ENCODE results near the gene NRDE2.

The NRDE2 gene, protein sequence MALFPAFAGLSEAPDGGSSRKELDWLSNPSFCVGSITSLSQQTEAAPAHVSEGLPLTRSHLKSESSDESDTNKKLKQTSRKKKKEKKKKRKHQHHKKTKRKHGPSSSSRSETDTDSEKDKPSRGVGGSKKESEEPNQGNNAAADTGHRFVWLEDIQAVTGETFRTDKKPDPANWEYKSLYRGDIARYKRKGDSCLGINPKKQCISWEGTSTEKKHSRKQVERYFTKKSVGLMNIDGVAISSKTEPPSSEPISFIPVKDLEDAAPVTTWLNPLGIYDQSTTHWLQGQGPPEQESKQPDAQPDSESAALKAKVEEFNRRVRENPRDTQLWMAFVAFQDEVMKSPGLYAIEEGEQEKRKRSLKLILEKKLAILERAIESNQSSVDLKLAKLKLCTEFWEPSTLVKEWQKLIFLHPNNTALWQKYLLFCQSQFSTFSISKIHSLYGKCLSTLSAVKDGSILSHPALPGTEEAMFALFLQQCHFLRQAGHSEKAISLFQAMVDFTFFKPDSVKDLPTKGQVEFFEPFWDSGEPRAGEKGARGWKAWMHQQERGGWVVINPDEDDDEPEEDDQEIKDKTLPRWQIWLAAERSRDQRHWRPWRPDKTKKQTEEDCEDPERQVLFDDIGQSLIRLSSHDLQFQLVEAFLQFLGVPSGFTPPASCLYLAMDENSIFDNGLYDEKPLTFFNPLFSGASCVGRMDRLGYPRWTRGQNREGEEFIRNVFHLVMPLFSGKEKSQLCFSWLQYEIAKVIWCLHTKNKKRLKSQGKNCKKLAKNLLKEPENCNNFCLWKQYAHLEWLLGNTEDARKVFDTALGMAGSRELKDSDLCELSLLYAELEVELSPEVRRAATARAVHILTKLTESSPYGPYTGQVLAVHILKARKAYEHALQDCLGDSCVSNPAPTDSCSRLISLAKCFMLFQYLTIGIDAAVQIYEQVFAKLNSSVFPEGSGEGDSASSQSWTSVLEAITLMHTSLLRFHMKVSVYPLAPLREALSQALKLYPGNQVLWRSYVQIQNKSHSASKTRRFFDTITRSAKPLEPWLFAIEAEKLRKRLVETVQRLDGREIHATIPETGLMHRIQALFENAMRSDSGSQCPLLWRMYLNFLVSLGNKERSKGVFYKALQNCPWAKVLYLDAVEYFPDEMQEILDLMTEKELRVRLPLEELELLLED

DNA sequence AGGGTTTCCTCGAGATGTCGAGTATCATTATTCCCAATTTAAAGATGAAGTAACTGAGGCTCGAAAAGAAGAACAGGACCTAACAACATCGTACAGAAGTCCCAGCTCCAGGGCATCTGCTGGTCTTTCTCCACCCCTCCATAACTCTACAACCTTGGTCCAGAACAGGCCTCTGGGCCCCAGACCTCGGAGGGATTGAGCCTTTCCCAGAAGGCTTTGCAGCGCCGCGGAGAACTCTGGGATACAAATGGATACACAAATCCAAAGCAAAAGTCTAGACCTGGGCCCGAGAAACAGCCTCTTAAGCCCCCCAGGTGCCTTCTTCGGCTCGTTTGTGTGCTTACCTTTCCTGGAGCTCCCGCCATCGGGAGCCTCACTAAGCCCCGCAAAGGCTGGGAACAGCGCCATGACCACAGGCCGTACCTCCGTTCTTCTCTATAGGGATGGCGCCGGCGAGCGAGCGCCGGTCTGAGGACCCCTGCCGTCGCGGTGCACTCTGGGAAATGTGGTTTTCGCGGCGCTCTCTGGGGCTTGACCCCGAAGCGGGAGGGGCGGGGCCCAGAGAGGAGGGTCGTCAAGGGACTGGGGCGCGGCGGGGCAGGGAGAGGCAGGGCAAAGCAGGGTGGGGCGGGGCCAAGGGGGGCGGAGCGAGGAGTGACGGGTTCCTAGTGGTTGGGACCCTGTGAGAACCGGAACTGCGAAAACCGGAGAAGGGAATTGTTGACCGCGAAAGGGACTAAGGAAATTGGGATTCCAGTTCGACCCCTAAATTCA lies at the start of gene NRDE2:
TSS of gene NRDE2 (minus strand) at position 445 of the 774 bp plus-strand sequence. CDS start at position 408, 37 bp downstream.
- peak within 1 kb of the TSS; percentile 64 for H3K4me3 ChIP-seq (ENCODE audit: low read depth, low read length)
- TF ChIP-seq, protein P1, sequence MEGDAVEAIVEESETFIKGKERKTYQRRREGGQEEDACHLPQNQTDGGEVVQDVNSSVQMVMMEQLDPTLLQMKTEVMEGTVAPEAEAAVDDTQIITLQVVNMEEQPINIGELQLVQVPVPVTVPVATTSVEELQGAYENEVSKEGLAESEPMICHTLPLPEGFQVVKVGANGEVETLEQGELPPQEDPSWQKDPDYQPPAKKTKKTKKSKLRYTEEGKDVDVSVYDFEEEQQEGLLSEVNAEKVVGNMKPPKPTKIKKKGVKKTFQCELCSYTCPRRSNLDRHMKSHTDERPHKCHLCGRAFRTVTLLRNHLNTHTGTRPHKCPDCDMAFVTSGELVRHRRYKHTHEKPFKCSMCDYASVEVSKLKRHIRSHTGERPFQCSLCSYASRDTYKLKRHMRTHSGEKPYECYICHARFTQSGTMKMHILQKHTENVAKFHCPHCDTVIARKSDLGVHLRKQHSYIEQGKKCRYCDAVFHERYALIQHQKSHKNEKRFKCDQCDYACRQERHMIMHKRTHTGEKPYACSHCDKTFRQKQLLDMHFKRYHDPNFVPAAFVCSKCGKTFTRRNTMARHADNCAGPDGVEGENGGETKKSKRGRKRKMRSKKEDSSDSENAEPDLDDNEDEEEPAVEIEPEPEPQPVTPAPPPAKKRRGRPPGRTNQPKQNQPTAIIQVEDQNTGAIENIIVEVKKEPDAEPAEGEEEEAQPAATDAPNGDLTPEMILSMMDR (IDR thresholded peaks at IDR 0.05; ENCODE audit: low read depth, low read length): no peak

DNA sequence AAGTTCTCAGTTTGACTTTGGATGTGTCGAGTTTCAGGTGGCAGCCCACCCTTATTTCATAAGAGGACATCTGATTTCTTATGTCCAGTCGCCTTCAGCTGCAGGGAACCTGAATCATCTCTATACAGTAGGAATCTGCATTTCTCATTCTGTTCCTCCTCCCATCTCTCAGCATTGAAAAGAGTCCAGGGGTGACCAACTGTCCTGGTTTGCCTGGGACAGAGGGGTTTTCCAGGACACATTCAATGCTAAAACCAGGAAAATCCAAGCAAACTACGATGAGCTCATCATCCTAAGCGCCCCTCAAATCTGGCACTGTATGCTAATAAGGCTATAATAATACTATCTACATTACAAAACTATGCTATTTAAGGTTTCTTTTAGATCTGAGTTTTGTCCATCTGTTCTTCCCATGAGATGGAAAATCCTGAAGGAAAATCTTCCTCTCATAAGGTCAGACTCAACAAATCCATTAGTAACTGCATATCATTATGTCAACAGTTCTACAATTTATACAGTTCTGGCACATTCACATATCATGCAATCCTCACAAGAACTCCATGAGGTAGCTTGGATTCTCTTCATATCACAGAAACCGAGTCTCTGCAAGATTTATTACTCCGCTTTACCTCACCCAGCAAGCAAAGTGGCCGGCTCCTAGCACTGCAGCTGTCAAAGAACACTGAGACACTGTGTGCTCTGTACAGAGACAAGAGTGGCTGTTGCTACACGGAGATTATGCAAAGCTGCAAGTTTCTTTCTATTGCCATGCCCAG lies 49.5 kb upstream of the NRDE2 start:
- TF ChIP-seq, protein P1 (IDR thresholded peaks at IDR 0.05; ENCODE audit: low read depth, low read length): no peak
- H3K4me3 ChIP-seq (ENCODE audit: low read depth, low read length): no peak overlapping the region

DNA sequence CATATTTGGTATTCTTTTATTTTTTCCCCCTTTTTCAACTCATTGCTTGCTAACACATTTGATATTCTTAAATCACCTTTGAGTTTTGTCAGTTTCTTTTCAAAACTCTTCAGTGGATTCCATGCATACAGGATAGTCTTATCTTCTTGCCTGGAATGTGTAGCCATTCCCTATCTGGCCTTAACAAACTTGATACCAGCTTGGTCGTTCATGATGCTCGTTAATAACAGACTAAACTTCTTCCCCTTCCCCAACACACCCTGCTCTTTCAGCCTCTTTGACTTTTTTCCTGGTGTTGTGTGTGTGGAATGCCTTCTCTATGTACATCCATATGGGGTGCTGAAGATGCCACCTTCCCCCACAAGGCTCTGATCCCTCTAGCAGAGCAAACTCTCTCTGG lies 47.4 kb upstream of the NRDE2 start:
- no peak overlapping the region for H3K4me3 ChIP-seq (ENCODE audit: low read depth, low read length)
- TF ChIP-seq, protein P1 (IDR thresholded peaks at IDR 0.05; ENCODE audit: low read depth, low read length): no peak

DNA sequence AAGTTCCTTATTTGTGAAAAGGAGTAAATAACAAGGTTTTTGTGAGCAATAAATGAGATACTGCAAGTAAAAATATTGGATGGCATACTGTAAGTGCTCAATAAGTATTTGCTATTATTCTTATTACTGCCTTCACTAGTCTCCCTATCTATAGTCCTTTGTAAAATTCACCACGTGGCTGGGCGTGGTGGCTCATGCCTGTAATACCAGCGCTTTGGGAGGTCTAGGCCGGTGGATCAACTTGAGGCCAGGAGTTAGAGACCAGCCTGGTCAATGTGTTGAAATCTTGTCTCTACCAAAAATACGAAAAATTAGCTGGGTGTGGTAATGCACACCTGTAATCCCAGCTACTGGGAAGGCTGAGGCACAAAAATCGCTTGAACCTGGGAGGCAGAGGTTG lies 46.5 kb upstream of the NRDE2 start:
- no peak overlapping the region for H3K4me3 ChIP-seq (ENCODE audit: low read depth, low read length)
- TF ChIP-seq, protein P1 (IDR thresholded peaks at IDR 0.05; ENCODE audit: low read depth, low read length): no peak

DNA sequence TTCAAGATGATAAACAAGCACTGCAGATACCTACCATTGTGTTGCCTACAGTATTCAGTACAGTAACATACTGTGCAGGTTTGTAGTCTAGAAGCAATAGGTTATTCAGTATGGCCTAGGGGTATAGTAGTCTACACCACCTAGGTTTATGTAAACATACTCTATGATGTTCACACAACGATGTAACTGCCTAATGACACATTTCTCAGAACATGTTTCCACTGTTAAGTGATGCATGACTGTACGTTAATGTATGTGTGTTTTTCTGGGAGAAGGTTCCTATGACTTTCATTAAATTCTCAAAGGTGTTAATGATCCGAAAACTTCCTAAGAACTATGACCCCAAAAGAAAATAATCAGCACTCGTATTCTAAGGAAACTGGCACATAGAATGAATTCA lies 44.2 kb upstream of the NRDE2 start:
- H3K4me3 ChIP-seq (ENCODE audit: low read depth, low read length): no peak overlapping the region
- TF ChIP-seq, protein P1 (IDR thresholded peaks at IDR 0.05; ENCODE audit: low read depth, low read length): no peak

DNA sequence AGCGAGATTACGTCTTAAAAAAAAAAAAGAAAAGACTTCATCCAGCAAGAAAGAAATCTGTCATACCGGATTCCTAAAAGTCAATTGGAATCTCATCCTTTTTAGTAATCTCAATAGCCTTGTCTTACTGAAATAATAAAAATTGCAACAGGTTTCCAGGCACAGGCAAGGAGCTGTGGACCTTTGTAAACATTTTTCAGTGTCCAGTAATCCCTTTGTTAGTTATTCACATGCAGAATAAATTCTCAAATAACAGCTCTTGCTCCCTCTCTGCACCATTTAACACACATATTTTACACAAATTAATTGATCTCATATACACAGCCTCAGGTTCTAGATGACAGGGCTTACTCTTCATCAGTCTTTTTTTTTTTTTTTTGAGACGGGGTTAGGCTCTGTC lies 43.1 kb upstream of the NRDE2 start:
- TF ChIP-seq, protein P1 (IDR thresholded peaks at IDR 0.05; ENCODE audit: low read depth, low read length): no peak
- no peak overlapping the region for H3K4me3 ChIP-seq (ENCODE audit: low read depth, low read length)

Measured in WI38 (cell line).